NOMO-1 treated with dmso at 0.1 percent for 144 hours (cell line): ENCODE measurements around the gene SLC37A1.

Experiments
- DNase-seq: peaks from one replicate; lab custom pipeline; 2025; ENCODE audit not compliant: unreplicated experiment; lab: John Stamatoyannopoulos, UW

Gene SLC37A1

DNA sequence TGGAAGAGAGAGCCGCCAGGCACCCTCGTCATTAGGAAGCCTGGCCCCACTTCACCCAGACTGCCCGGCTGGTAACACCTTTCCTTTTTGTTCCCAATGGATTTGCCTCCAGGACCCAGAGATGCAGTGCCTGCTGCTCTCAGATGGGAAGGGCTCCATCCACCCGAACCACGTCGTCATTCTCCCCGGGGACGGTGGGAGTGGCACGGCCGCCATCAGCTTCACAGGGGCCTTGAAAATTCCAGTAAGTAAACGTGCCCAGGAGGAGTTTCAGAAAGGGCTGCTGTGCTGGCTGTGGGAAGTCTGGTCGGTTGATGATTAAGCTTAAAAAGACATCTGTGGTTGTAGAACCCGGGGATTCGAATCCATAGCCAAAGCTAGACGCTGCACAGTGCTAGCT is 45.2 kb downstream of the SLC37A1 start:
- DNase-seq = no peak

GRCh38 chr21:42559326-42559725 is 45.7 kb downstream of the SLC37A1 start:
- DNase-seq = no peak

- no peak for DNase-seq
Observed at GRCh38 chr21:42560517-42561179, 47.0 kb downstream of the SLC37A1 start.

DNA sequence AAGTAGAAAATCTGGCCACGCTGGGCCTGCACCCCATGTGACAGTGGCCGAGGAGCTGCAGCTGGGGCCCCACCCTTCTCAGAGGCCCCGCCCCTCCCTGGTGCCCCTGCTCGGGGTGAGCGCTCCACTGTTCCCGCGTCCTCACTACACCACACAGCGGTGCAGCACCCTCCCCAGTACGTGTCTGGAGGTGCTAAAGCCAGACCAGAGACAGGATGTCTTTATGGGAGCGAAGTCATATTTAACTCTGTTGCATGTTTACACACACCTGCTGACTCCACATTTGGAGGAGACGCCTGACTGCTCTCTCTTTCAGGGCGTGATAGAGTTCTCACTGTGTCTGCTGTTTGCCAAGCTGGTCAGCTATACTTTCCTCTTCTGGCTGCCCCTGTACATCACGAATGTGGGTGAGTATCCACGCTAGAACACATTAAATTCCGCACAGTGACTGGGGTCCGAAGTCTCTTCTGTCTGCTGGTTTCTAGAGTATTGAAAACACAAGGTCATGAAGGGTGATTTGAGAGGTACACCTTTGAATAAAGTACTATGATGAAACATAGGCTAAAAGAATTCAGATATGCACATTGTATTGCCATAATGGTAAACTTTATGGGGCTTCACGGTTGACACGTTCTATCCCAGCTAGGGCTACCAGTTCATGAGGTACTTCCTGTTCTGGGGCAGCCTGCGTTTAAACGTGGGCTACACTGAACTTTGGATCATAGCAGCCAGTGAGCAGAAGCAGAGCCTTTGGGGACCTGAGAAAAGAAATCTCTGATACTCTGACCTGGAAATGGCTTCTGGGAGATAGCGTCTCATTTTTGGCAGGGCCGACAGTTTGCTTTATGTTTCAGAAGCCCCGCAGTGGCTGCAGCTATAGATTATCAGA is 48.4 kb downstream of the SLC37A1 start:
- DNase-seq = no peak

GRCh38 chr21:42562816-42563215 is 49.2 kb downstream of the SLC37A1 start:
- no peak for DNase-seq

- no peak for DNase-seq
Observed at GRCh38 chr21:42563261-42563660, 49.6 kb downstream of the SLC37A1 start.

- DNase-seq = no peak
Observed at GRCh38 chr21:42563686-42564085, 50.0 kb downstream of the SLC37A1 start.

DNA sequence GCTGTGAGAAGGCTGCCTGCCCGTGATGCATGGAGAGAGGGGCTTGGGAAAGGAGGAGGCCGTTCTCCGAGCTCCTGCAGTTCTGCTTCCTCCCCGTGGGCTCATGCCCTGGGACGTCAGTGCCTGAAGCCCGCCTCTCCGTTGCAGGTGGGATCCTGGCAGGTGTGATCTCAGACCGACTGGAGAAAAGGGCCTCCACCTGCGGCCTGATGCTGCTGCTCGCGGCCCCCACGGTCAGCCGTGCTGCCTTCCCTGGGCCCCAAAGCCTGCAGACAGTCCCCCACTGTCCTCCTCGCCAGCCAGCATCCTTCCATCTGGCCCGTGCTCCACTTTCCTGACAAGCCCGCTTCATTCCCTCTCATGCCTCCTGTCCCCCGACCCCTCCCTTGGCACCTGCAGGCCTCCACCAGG is 50.9 kb downstream of the SLC37A1 start:
- DNase-seq = no peak

GRCh38 chr21:42565206-42565810 is 51.7 kb downstream of the SLC37A1 start:
- DNase-seq = no peak

- no peak for DNase-seq
Observed at GRCh38 chr21:42565886-42566523, 52.4 kb downstream of the SLC37A1 start.

DNA sequence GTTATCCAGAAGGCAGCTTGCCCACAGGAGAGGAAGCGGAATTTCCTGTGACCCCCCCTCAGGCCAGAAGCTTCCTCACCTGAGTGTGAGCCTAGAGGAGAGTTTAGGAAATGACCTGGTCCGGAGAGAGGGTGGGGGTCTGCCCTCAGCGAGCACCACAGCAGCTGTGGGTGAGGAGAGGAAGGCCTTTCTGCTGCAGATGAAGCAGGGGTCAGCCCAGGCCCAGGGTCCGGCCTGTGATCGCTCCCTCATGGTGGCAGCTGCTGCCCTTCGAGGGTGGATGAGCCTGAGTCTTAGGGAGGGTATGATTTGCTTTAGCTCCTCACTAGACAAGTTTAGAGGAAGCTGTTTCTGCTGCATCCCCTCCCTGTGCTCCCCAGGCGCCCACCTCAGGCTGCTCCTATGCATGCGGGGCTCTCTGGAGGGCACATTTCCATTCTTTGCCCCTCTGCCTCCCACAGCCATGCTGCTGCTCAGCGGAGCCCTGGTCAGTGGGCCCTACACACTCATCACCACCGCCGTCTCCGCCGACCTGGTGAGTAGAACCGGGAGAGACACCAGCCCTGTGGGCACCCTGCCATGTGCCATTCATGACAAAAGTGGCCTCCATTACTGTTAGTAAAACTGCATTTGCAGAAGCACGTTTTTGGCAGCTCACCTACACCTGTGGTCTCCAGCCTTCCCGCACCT is 53.0 kb downstream of the SLC37A1 start:
- no peak for DNase-seq

DNA sequence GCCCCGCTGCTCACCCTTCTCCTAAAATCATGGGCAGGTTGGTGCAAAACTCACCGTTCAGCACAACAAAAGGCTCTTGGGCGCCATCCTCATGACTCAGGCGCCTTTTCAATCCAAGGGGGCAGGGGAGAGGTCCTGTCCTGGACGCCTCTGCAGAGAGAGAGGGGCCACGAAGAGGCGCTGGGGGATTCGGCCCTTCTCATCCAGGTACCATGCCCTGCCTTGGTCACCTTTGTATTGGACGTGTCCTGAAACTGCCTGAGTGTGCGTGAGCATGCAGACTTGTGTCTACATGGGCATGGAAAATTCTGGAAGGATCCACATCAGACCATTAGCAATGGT is 53.5 kb downstream of the SLC37A1 start:
- no peak for DNase-seq

GRCh38 chr21:42567861-42568260 is 54.2 kb downstream of the SLC37A1 start:
- DNase-seq = no peak

DNA sequence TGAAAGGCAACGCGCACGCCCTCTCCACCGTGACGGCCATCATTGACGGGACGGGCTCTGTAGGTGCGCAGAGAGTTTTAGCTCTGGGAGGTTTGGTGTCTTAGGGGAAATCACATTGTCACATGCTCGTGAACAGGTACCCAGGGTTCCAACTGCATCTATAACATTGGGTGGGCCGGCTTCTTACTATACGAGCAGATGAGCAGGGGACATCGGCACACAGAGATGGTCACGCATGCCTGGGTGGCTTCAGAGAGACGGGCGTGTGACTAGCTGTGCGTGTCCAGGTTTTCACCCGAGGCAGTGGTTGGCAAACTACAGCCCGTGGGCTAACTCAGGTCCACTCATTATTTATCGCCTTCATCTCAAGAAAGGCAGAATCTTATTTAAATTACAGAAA is 54.7 kb downstream of the SLC37A1 start:
- DNase-seq = no peak

GRCh38 chr21:42568866-42569731 is 55.4 kb downstream of the SLC37A1 start:
- DNase-seq = no peak

GRCh38 chr21:42569732-42570301 is 56.2 kb downstream of the SLC37A1 start:
- DNase-seq = no peak

GRCh38 chr21:42570362-42570761 is 56.7 kb downstream of the SLC37A1 start:
- DNase-seq = no peak

GRCh38 chr21:42570841-42571387 is 57.3 kb downstream of the SLC37A1 start:
- DNase-seq = no peak

- no peak for DNase-seq
Observed at GRCh38 chr21:42571391-42572150, 57.9 kb downstream of the SLC37A1 start.
